K562 (cell line): ENCODE data around the gene IRS1. TPM values are rescaled to one million over a fixed set of nuclear protein-coding genes. Genes with fewer than 3 reads are reported as not detected.

Experiments used
- CBX3 ChIP-seq, 2 experiments: IDR thresholded peaks; 1 replicate in 1 of 2; 2 replicates in 1 of 2; pipeline ENCODE4 v1.6.1; 2012; ENCODE audit warnings: inconsistent platforms in 2 of 2, low read length in 2 of 2, borderline replicate concordance in 1 of 2, control low read depth in 1 of 2
- E2F6 ChIP-seq, 2 experiments: IDR thresholded peaks; 2 replicates each; pipeline ENCODE4 v1.6.1; 2011; ENCODE audit warnings: borderline replicate concordance in 1 of 2, control low read depth in 1 of 2, low read depth in 1 of 2, low read length in 1 of 2, mild to moderate bottlenecking in 1 of 2, mixed read lengths in 1 of 2, moderate library complexity in 1 of 2; ENCODE audit not compliant: insufficient read depth in 1 of 2, insufficient read length in 1 of 2, poor library complexity in 1 of 2, severe bottlenecking in 1 of 2; ENCODE audit errors: extremely low read depth in 1 of 2
- GTF2E2 ChIP-seq: fragments of 200-800 bp; sonication (Bioruptor generic); IDR thresholded peaks from 2 replicates; pipeline ENCODE4 v1.6.1; 2016; ENCODE audit warnings: missing genetic modification characterization, missing compliant biosample characterization
- HNRNPLL ChIP-seq: fragments of 200-400 bp; formaldehyde crosslinking; IDR thresholded peaks from 2 replicates; pipeline ENCODE4 v1.6.1; 2017; ENCODE audit warnings: low read length, low read depth, mild to moderate bottlenecking; ENCODE audit not compliant: poor library complexity, severe bottlenecking
- L3MBTL2 ChIP-seq: fragments of 450-650 bp; IDR thresholded peaks from 2 replicates; pipeline ENCODE4 v1.6.1; 2016; ENCODE audit warnings: mild to moderate bottlenecking, moderate library complexity
- MAX ChIP-seq: sonication (generic); formaldehyde crosslinking; IDR thresholded peaks from 2 replicates; pipeline ENCODE4 v1.9.0; 2022; ENCODE audit warnings: mild to moderate bottlenecking, missing genetic modification reagents
- MEIS2 ChIP-seq: fragments of 450-650 bp; IDR thresholded peaks from 2 replicates; pipeline ENCODE4 v1.6.1; 2014; ENCODE audit warnings: mild to moderate bottlenecking; ENCODE audit not compliant: partially characterized antibody
- MTA3 ChIP-seq: fragments of 450-650 bp; formaldehyde crosslinking; IDR thresholded peaks from 2 replicates; pipeline ENCODE4 v1.6.1; 2017; ENCODE audit warnings: mild to moderate bottlenecking, borderline replicate concordance
- MTF1 ChIP-seq: fragments of 250-450 bp; sonication (Bioruptor Pico); IDR thresholded peaks from 2 replicates; pipeline ENCODE4 v1.9.0; 2021; ENCODE audit warnings: moderate library complexity, mild to moderate bottlenecking, inconsistent platforms, borderline replicate concordance
- PML ChIP-seq: IDR thresholded peaks from 2 replicates; pipeline ENCODE4 v1.6.1; 2012; ENCODE audit warnings: low read length, inconsistent platforms
- RFX7 ChIP-seq: fragments of 250-450 bp; sonication (Bioruptor Pico); IDR thresholded peaks from 2 replicates; pipeline ENCODE4 v1.5.1; 2021; ENCODE audit warnings: mild to moderate bottlenecking
- SIN3B ChIP-seq: fragments of 450-650 bp; IDR thresholded peaks from 2 replicates; pipeline ENCODE4 v1.6.1; 2017; ENCODE audit warnings: low read depth, mild to moderate bottlenecking, moderate library complexity
- SUPT5H ChIP-seq: fragments of 450-650 bp; IDR thresholded peaks from 2 replicates; pipeline ENCODE4 v1.6.1; 2016
- ZBED1 ChIP-seq: IDR thresholded peaks from 2 replicates; pipeline ENCODE4 v1.6.1; 2014
- ZFX ChIP-seq: sonication (generic); formaldehyde crosslinking; IDR thresholded peaks from 2 replicates; pipeline ENCODE4 v1.8.0; 2022; ENCODE audit warnings: mild to moderate bottlenecking, missing genetic modification reagents, moderate library complexity
- polyA plus RNA-seq, 8 experiments: library from polyadenylated mRNA; depleted of rRNA in 4 of 8; stranded (reverse) in 5 of 8; unstranded in 3 of 8; fragments of >200 nt; fragmentation: Nextera tagmentation in 2 of 8; fragmentation: Illumina TruSeq in 1 of 8; extraction: Ambion mirVana in 2 of 8; extraction: Trizol in 1 of 8; gene quantifications; 2 replicates each; pipeline versions ENCODE4 v1.2.1 to v1.2.3, GENCODE V29; 2011 to 2014; ENCODE audit warnings: inconsistent platforms in 1 of 8, missing spikeins in 1 of 8
- total RNA-seq, 7 experiments: library from RNA; depleted of rRNA in 6 of 7; stranded (reverse); fragments of >200 nt in 6 of 7; fragmentation: Illumina TruSeq in 2 of 7; extraction: Trizol in 2 of 7; gene quantifications; 2 replicates each; pipeline versions ENCODE4 v1.2.1 to v1.2.3, GENCODE V29; 2011 to 2021; ENCODE audit warnings: low replicate concordance in 1 of 7
- TF ChIP-seq, protein P1 (sequence below): IDR thresholded peaks from 3 replicates; pipeline ENCODE4 v1.6.1; 2011; ENCODE audit warnings: borderline replicate concordance, mild to moderate bottlenecking, moderate library complexity; ENCODE audit not compliant: insufficient read length; ENCODE audit errors: extremely low read depth
- TF ChIP-seq, protein P2 (sequence below): fragments of 200-800 bp; sonication (Bioruptor generic); IDR thresholded peaks from 2 replicates; pipeline ENCODE4 v1.6.1; 2016; ENCODE audit warnings: missing genetic modification characterization, missing compliant biosample characterization

IRS1 gene
- total and polyA plus RNA-seq, 9 of the 15 experiments (the other 6 are each of a cell fraction or from before 2014, with no cell fraction given), result under 0.01 to 0.31 (median 0.08) TPM; not detected in 1

DNA sequence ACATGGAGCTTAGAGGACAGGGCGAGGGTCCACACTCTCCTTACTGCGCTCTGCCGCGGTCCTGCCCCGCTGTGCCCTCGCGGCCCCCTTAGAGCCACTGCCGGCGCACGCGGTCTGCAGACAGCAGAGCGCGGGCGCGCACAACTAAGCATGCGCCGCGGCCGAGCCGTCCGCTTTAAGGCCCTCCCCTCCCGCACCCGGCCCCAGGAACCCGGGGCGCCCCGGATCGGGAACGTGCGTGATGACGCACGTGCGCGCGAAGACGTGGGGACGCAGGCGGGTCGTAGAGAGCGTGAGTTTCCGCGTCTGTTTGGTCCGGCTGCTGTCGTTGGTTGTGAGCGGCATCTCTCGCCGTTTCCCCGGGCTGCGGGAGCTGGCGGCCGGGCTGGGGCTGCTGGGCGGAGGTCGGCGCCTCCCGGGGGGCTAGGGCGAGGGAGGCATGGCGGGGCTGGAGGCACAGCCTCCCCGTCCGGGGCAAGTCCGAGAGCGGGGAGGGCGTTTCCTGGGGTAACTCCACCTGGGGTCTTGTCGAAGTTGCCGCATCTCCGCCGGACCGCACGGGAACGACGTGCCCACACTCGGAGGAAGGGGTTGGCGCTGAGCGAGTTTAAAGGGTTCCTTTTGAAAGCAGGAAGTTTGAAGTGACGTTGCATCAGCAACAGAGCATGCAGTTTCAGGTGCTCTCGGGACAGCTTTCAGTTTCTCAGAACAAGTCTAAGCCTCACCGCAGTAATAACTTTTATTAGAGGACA lies 36.4 kb upstream of the IRS1 start, which contains the start of gene RHBDD1 (continued):
- TF ChIP-seq E2F6 (IDR thresholded peaks at IDR 0.05; ENCODE audit: borderline replicate concordance in 1 of 2, extremely low read depth in 1 of 2, insufficient read depth in 1 of 2, insufficient read length in 1 of 2, low read depth in 1 of 2, low read length in 1 of 2, poor library complexity in 1 of 2, severe bottlenecking in 1 of 2) (peak; percentile 94 to 95), PML (0 out of 2 replicates have a peak, but pooled peaks have one; percentile 23), SUPT5H (peak; percentile 93), GTF2E2 (peak; percentile 53; the same call in 1 of the 2 replicates), L3MBTL2 (peak; percentile 99), MTA3 (peak; percentile 51; the same call in 1 of the 2 replicates), SIN3B (no peak), ZBED1 (no peak), ZFX (CRISPR knock-in tag) (peak; percentile 81), HNRNPLL (peak; percentile 69), MTF1 (CRISPR knock-in tag) (0 out of 2 replicates have a peak, but pooled peaks have one; percentile 8), RFX7 (CRISPR knock-in tag) (no peak), CBX3 (IDR thresholded peaks at IDR 0.05; ENCODE audit: borderline replicate concordance in 1 of 2, low read length in 2 of 2) (no peak), MEIS2 (no peak), MAX (CRISPR knock-in tag) (peak; percentile 98)
- TF ChIP-seq, protein P1, sequence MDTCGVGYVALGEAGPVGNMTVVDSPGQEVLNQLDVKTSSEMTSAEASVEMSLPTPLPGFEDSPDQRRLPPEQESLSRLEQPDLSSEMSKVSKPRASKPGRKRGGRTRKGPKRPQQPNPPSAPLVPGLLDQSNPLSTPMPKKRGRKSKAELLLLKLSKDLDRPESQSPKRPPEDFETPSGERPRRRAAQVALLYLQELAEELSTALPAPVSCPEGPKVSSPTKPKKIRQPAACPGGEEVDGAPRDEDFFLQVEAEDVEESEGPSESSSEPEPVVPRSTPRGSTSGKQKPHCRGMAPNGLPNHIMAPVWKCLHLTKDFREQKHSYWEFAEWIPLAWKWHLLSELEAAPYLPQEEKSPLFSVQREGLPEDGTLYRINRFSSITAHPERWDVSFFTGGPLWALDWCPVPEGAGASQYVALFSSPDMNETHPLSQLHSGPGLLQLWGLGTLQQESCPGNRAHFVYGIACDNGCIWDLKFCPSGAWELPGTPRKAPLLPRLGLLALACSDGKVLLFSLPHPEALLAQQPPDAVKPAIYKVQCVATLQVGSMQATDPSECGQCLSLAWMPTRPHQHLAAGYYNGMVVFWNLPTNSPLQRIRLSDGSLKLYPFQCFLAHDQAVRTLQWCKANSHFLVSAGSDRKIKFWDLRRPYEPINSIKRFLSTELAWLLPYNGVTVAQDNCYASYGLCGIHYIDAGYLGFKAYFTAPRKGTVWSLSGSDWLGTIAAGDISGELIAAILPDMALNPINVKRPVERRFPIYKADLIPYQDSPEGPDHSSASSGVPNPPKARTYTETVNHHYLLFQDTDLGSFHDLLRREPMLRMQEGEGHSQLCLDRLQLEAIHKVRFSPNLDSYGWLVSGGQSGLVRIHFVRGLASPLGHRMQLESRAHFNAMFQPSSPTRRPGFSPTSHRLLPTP, result no peak
- TF ChIP-seq, protein P2, sequence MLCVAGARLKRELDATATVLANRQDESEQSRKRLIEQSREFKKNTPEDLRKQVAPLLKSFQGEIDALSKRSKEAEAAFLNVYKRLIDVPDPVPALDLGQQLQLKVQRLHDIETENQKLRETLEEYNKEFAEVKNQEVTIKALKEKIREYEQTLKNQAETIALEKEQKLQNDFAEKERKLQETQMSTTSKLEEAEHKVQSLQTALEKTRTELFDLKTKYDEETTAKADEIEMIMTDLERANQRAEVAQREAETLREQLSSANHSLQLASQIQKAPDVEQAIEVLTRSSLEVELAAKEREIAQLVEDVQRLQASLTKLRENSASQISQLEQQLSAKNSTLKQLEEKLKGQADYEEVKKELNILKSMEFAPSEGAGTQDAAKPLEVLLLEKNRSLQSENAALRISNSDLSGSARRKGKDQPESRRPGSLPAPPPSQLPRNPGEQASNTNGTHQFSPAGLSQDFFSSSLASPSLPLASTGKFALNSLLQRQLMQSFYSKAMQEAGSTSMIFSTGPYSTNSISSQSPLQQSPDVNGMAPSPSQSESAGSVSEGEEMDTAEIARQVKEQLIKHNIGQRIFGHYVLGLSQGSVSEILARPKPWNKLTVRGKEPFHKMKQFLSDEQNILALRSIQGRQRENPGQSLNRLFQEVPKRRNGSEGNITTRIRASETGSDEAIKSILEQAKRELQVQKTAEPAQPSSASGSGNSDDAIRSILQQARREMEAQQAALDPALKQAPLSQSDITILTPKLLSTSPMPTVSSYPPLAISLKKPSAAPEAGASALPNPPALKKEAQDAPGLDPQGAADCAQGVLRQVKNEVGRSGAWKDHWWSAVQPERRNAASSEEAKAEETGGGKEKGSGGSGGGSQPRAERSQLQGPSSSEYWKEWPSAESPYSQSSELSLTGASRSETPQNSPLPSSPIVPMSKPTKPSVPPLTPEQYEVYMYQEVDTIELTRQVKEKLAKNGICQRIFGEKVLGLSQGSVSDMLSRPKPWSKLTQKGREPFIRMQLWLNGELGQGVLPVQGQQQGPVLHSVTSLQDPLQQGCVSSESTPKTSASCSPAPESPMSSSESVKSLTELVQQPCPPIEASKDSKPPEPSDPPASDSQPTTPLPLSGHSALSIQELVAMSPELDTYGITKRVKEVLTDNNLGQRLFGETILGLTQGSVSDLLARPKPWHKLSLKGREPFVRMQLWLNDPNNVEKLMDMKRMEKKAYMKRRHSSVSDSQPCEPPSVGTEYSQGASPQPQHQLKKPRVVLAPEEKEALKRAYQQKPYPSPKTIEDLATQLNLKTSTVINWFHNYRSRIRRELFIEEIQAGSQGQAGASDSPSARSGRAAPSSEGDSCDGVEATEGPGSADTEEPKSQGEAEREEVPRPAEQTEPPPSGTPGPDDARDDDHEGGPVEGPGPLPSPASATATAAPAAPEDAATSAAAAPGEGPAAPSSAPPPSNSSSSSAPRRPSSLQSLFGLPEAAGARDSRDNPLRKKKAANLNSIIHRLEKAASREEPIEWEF (CRISPR knock-in tag), result no peak
